HEK293T (cell line): ENCODE data around the gene PAAF1.

ENCODE experiments used
- BHLHE40 ChIP-seq: fragments of 450-650 bp; IDR thresholded peaks from 2 replicates; pipeline ENCODE4 v1.6.1; 2016; ENCODE audit warnings: mild to moderate bottlenecking, moderate library complexity, borderline replicate concordance
- FOXK2 ChIP-seq: fragments of 450-650 bp; IDR thresholded peaks from 2 replicates; pipeline ENCODE4 v1.6.1; 2016; ENCODE audit warnings: mild to moderate bottlenecking

- TF ChIP-seq BHLHE40: no peak
- no peak for TF ChIP-seq FOXK2
Measured at GRCh38 chr11:73968356-73968966, 91.7 kb downstream of the PAAF1 start.
